GM10248 (cell line): Measurements from ENCODE around the gene RRP36.

ENCODE experiments used
- CTCF ChIA-PET: fragments of 300-600 bp; sonication (Branson Sonifier 250); formaldehyde crosslinking; extraction: SDS; loops from one replicate; lab custom pipeline; 2021; ENCODE audit warnings: antibody characterized with exemption; lab: Yijun Ruan, JAX
- POLR2A ChIA-PET: fragments of 350-650 bp; sonication (Branson Sonifier 250); formaldehyde crosslinking; extraction: SDS; loops from one replicate; lab custom pipeline; 2020; ENCODE audit warnings: antibody characterized with exemption; lab: Yijun Ruan, JAX
- DNase-seq: peaks from one replicate; pipeline ENCODE4 v3.0.0; 2012; ENCODE audit errors: extremely low spot score
- TF ChIP-seq, protein P1 (sequence below): IDR thresholded peaks from 2 replicates; pipeline ENCODE4 v1.5.1; 2012; ENCODE audit warnings: mild to moderate bottlenecking, low read depth; ENCODE audit errors: extremely low read depth, missing control alignments, control extremely low read depth

RRP36 gene

DNA sequence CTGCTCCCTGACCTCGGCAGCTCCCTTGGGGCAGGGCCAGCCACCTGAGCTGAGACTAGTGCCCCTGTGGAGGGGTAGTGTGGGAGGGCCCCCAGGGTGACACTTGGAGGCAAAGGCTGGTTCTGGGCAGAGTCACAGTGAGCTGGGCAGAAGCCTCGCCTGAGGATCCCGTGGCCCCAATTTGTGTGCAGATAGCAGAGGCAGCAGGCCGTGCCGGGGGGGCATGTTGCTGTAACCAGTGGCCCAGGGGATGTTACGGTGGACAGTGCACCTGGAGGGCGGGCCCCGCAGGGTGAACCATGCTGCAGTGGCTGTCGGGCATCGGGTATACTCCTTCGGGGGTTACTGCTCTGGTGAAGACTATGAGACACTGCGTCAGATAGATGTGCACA lies 4.5 kb upstream of the RRP36 start:
- POLR2A ChIA-PET = interaction anchor here (1.4 kb wide), 1 partner anchor 33 kb away, joined by 3 read pairs; the partner anchor contains the start of gene PPP2R5D
- DNase-seq = no peak
- CTCF ChIA-PET = interaction anchor here (1.2 to 1.4 kb wide), 2 partner anchors 212 to 355 kb away, joined by 3 read pairs; partner anchors contain the start of gene DNPH1
- TF ChIP-seq, protein P1, sequence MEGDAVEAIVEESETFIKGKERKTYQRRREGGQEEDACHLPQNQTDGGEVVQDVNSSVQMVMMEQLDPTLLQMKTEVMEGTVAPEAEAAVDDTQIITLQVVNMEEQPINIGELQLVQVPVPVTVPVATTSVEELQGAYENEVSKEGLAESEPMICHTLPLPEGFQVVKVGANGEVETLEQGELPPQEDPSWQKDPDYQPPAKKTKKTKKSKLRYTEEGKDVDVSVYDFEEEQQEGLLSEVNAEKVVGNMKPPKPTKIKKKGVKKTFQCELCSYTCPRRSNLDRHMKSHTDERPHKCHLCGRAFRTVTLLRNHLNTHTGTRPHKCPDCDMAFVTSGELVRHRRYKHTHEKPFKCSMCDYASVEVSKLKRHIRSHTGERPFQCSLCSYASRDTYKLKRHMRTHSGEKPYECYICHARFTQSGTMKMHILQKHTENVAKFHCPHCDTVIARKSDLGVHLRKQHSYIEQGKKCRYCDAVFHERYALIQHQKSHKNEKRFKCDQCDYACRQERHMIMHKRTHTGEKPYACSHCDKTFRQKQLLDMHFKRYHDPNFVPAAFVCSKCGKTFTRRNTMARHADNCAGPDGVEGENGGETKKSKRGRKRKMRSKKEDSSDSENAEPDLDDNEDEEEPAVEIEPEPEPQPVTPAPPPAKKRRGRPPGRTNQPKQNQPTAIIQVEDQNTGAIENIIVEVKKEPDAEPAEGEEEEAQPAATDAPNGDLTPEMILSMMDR = no peak

DNA sequence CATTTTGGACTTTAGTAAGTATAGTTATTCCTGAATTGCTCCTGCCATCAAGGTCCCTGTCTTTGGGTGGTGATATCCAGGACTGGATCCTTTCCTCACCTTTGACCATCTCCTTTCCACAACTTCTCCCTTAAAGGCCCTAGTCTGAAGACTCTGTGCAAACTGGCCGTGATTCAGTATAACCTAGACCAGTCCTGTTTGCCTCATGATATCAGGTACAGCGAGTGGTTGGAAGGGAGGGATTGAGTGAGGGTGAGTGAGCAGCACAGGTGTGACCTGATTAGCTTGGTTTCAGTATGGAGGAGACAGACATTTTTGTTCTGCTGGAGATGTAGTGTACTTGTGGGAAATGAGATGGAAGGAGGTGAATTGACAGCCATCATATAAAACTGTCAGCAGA lies 2.3 kb upstream of the RRP36 start:
- TF ChIP-seq, protein P1 = no peak
- POLR2A ChIA-PET = no interaction called here
- CTCF ChIA-PET = no interaction called here
- no peak for DNase-seq

DNA sequence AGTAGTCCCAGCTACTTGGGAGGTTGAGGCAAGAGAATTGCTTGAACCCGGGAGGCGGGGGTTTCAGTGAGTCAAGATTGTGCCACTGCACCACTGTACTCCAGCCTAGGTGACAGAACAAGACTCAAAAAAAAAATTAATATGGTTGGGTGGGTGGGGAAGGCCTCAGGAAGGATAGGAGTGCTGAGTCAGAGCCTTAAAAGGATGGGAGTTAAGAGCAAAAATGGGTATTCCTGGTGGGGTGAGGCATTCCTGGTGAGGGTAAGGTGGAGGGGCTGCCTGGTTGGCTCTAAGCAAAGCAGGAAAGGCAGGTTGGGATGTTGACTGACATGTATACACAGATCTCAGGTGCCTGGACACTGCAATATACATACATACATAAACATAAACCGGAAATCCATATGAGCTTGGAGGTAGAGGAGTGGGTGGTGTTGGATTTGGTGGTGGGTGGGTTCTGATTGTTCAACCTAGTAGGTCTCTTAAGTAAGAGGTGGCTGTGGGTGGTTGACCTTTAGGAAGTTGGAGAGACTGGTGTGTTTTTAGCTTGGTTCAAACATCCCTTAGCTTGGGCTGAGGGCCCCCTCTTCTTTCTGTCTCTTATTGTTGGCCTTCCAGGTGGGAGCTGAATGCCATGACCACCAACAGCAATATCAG lies 1.2 kb upstream of the RRP36 start:
- no peak for DNase-seq
- CTCF ChIA-PET = interaction anchor here (1.8 kb wide), 1 partner anchor 119 kb away, joined by 6 read pairs; no protein-coding TSS in a partner anchor
- TF ChIP-seq, protein P1 = no peak

DNA sequence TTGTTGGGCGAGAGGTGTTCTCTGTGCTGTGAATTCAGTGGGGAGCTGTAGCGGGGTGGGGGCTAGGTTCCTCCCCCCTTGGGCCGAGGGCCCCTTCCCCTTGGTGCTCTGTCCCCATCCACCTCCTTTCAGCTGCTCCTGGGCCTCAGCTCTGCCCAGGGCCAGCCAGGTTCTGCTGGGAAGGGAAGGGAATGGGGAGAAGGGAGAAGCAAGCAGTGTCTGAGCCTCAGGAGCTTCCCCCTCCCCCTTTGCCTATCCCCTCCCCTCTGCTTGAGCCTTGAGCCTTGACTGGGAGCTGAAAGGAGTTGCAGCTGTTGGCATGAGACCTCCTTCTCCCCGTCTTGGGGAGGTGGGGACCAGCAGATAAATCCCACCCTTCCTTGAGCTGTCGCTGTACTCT lies 576 bp upstream of the RRP36 start:
- DNase-seq = no peak
- CTCF ChIA-PET = interaction anchor here (1.1 to 1.8 kb wide), 4 partner anchors 30 to 120 kb away, joined by 3 to 6 read pairs (median 4); partner anchors contain the start of genes CUL7 and PPP2R5D
- POLR2A ChIA-PET = no interaction called here
- TF ChIP-seq, protein P1 = no peak

More for the DNA sequence above, 1.2 kb upstream of the RRP36 start:
- POLR2A ChIA-PET = no interaction called here

DNA sequence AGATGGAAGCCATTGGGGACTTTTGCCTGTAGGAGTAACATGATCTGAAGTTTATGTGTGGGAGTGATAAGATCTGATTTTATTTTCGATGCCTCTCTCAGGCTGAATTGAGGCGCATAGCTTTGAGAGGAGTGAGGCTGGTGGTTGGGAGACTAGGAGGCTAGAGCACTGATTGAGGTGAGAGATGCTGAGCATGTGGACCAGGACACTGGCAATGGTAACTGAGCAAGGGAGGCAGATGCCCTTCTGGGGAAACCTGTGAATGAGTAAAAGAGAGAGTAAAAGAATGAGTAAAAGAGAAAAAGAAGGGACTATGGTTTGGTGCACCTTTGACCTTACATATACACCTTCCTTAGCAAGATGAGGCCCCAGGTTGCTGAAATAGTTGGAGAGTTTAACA lies 3.0 kb downstream of the RRP36 start:
- TF ChIP-seq, protein P1 = no peak
- DNase-seq = no peak
- POLR2A ChIA-PET = interaction anchor here (0.8 kb wide), 1 partner anchor 505 kb away, joined by 3 read pairs; no protein-coding TSS in a partner anchor
- CTCF ChIA-PET = interaction anchor here (1.1 to 2.5 kb wide), 3 partner anchors 10 to 119 kb away, joined by 4 to 7 read pairs (median 5); partner anchors contain the start of genes KLHDC3 and MEA1

DNA sequence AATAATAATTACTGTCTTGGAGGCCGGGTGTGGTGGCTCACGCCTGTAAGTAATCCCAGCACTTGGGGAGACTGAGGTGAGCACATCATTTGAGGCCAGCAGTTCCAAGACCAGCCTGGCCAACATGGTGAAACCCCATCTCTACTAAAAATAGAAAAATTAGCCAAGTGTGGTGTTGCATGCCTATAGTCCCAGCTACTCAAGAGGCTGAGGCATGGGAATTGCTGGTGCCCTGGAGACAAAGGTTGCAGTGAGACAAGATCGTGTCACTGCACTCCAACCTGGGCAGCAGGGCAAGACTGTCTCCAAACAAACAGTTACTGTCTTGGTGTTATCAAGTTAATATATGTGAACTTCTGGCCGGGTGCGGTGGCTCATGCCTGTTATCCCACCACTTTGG lies 4.9 kb downstream of the RRP36 start:
- DNase-seq = no peak
- CTCF ChIA-PET = interaction anchor here (1.2 kb wide), 1 partner anchor 14 kb away, joined by 3 read pairs; no protein-coding TSS in a partner anchor
- TF ChIP-seq, protein P1 = no peak
- POLR2A ChIA-PET = no interaction called here
